ENCODE measurements around the gene SPAAR. TPM values are rescaled to one million over a fixed set of nuclear protein-coding genes. Genes with fewer than 3 reads are reported as not detected.

The SPAAR gene
- total RNA-seq, 1 experiment from 2014 or later: not detected

GRCh38 chr9:35944173-35944572 lies 34.9 kb downstream of the SPAAR start (continued):
- TF ChIP-seq ZBTB33 (IDR thresholded peaks at IDR 0.05; ENCODE audit: extremely low read depth, insufficient replicate concordance, low read length) (no peak), TCF7L2 (IDR thresholded peaks at IDR 0.05; ENCODE audit: borderline replicate concordance, extremely low read depth, insufficient read depth, insufficient read length) (no peak), ZFX (IDR thresholded peaks at IDR 0.05) (no peak), CTCF (IDR thresholded peaks at IDR 0.05 in 2 of 3, conservative IDR thresholded peaks at IDR 0.05 in 1 of 3; ENCODE audit: borderline replicate concordance in 1 of 3, insufficient read depth in 1 of 3, low read depth in 2 of 3, low read length in 2 of 3) (no peak), YY1 (IDR thresholded peaks at IDR 0.05; ENCODE audit: extremely low read depth, insufficient replicate concordance, low read depth, low read length) (no peak), RAD21 (IDR thresholded peaks at IDR 0.05; ENCODE audit: low read depth) (no peak), SRF (IDR thresholded peaks at IDR 0.05; ENCODE audit: low read depth) (no peak), CEBPB (IDR thresholded peaks at IDR 0.05; ENCODE audit: low read depth) (no peak), SP1 (IDR thresholded peaks at IDR 0.05; ENCODE audit: low read depth) (no peak), EZH2 (IDR thresholded peaks at IDR 0.05) (no peak)

GRCh38 chr9:35944841-35945240 lies 35.6 kb downstream of the SPAAR start:
- ATAC-seq (no peak), DNase-seq (ENCODE audit: low read depth, low spot score) (no peak)
- intact Hi-C loops (cut with micrococcal nuclease): no loop called here
- H3K9me3 ChIP-seq (ENCODE audit: control insufficient read depth in 1 of 2, insufficient read depth in 1 of 2, low read depth in 1 of 2, low read length in 2 of 2): no peaks in the 10 kb centered on the region
- no peaks in the 10 kb centered on the region for H3K27me3 ChIP-seq (ENCODE audit: insufficient read depth, low read length)
- BruUV-seq (replicated peaks): no TSS peak
- RAD21 ChIA-PET (ENCODE audit: low non-redundant PET in 1 of 2, low total read pairs in 2 of 2, uncharacterized antibody in 2 of 2, unreplicated experiment in 2 of 2): interaction anchor here in 1 of 2 experiments (2.0 kb wide), 1 partner anchor 33 kb away, joined by 6 read pairs; no protein-coding TSS in a partner anchor
- H4K20me1 ChIP-seq (ENCODE audit: insufficient read depth): no peaks in the 10 kb centered on the region
- H3K36me3 ChIP-seq (ENCODE audit: control insufficient read depth in 1 of 2, insufficient read depth in 2 of 2, low read length in 2 of 2): no peaks in the 10 kb centered on the region
- CTCF ChIA-PET: interaction anchor here (0.8 to 3.1 kb wide), 10 partner anchors 9 to 119 kb away, joined by 3 to 32 read pairs (median 5); partner anchors contain the start of gene OR2S2
- H3K4me3 ChIP-seq (replicated peaks in 1 of 2; ENCODE audit: low read depth in 1 of 2, low read length in 2 of 2): peak overlapping the region; percentile 54 to 61; a peak in 3 of 4 replicates
- no peaks in the 10 kb centered on the region for H3K9me2 ChIP-seq (ENCODE audit: insufficient read depth)
- H3K4me1 ChIP-seq (ENCODE audit: control insufficient read depth in 1 of 2, insufficient read depth in 2 of 2, low read length in 2 of 2): peaks cover 9 to 27% of the 10 kb centered on the region in 2 experiments; a peak in 3 of 4 replicates
- H2AFZ ChIP-seq (ENCODE audit: low read depth, low read length, poor library complexity, severe bottlenecking): no peak overlapping the region
- H3K27ac ChIP-seq (ENCODE audit: low read depth, low read length): no peak overlapping the region
- H3K9ac ChIP-seq (ENCODE audit: low read length): peak overlapping the region; percentile 36
- POLR2A ChIA-PET: interaction anchor here (0.6 to 1.8 kb wide), 4 partner anchors 10 to 821 kb away, joined by 3 to 4 read pairs (median 3); no protein-coding TSS in a partner anchor
- peak overlapping the region; percentile 81 for H3K4me2 ChIP-seq (ENCODE audit: low read length)
- H3K79me2 ChIP-seq (ENCODE audit: insufficient read depth, low read length): no peaks in the 10 kb centered on the region
- TF ChIP-seq CEBPB (IDR thresholded peaks at IDR 0.05; ENCODE audit: low read depth) (no peak), EZH2 (IDR thresholded peaks at IDR 0.05) (no peak), ATF3 (IDR thresholded peaks at IDR 0.05) (no peak), FOSL1 (IDR thresholded peaks at IDR 0.05; ENCODE audit: low read depth) (no peak), ZFX (IDR thresholded peaks at IDR 0.05) (no peak), CTCF (IDR thresholded peaks at IDR 0.05 in 2 of 3, conservative IDR thresholded peaks at IDR 0.05 in 1 of 3; ENCODE audit: borderline replicate concordance in 1 of 3, insufficient read depth in 1 of 3, low read depth in 2 of 3, low read length in 2 of 3) (no peak), ZBTB33 (IDR thresholded peaks at IDR 0.05; ENCODE audit: extremely low read depth, insufficient replicate concordance, low read length) (no peak), ELF1 (IDR thresholded peaks at IDR 0.05; ENCODE audit: borderline replicate concordance, low read depth) (no peak), SP1 (IDR thresholded peaks at IDR 0.05; ENCODE audit: low read depth) (no peak), EZH2phosphoT487 (IDR thresholded peaks at IDR 0.05; ENCODE audit: borderline replicate concordance) (no peak), RAD21 (IDR thresholded peaks at IDR 0.05; ENCODE audit: low read depth) (no peak)
